ENCODE measurements around the gene ACO2.
A peak's percentile ranks its signal among the peaks of the same experiment; 100 is the strongest.

Gene ACO2

DNA sequence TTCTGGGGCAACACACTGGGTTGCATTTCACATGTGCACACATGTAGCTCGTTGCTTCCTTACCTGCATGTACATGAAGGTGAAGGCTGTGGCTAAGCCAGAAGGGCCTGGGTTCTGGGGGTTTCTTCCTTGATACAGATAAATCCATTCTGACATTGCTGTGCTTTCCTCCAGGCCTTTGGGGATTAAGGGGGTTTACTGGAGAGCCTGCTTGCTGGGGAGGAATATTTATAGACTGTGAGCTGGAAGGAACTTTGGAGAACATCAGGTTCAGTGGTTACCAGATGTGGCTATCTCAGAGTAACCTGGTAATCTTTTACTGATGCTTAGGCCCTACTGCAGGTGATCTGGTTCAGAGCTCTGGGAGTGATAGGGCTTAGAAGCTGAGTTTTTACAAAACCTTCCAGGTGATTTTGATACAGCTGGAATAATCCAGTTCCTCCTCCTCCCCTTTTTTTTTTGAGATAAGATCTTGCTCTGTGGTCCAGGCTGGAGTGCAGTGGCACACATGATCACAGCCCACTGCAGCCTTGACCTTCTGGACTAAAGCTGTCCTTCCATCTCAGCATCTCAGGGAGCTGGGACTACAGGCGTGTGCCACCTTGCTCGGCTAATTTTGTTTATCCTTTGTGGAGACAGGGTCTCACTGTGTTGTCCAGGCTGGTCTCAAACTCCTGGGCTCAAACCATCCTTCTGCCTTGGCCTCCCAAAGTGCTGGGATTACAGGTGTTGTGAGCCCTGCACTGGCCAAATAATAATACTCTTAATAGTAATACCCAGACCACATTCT, 19.9 kb downstream of the ACO2 start:
- no peak for DNase-seq (ENCODE audit: low spot score)

DNA sequence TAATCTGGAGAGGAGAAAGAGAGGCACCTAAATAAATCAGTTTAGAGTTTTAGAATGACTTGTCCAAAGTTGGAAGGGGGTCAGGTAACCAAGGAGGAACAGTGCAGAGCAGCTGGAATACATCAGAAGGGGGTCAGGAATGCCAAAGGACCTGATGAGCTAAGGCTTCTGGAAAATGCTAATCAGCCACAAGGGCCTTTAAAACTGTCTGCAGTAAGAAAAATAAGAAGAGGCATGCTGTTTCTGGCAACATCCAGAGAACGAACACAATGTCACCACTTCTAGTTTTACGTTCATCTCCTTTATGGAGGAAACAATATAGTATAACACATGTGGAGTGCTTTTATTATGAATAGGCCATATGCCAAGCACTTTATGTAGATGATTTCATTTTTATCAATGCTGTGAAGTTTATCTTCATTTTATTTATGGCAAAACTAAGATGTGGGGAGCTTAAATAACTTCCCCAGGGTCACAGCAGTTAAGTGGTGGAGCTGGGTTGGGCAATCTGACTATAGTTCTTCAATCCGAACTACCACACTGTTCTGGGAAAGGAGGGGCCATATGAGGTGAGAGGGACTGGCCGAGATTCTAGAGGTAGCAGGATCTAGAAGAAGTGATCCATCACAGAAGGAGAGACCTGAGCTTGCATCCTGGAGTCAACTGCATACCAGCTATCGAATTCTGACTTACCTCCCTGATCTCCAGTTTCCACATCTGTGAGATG, 22.6 kb downstream of the ACO2 start:
- no peak for DNase-seq (ENCODE audit: low spot score)

DNA sequence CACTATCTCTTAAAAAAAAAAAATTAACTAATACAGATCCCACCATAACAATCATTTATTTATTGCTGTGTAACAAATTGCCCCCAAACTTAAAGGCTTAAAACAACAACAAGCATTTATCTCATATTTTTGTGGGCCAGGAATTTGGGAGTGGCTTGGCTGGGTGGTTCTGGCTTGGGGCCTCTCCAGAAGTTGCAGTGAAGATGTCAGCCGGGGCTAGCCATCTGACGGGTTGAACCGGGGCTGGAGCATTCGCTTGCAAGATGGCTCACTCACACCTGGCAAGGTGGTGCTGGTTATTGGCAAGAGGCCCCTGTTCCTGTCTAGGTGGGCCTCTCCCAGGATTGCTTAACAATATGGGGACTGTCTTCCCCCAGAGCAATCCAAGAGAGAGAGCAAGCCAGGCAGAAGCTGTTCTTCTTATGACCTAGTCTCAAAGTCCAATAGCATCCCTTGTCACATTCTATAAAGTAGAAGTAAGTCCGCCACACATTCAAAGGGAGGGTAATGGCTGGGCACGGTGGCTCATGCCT, 29.5 kb downstream of the ACO2 start:
- no peak for DNase-seq (ENCODE audit: low spot score)

DNA sequence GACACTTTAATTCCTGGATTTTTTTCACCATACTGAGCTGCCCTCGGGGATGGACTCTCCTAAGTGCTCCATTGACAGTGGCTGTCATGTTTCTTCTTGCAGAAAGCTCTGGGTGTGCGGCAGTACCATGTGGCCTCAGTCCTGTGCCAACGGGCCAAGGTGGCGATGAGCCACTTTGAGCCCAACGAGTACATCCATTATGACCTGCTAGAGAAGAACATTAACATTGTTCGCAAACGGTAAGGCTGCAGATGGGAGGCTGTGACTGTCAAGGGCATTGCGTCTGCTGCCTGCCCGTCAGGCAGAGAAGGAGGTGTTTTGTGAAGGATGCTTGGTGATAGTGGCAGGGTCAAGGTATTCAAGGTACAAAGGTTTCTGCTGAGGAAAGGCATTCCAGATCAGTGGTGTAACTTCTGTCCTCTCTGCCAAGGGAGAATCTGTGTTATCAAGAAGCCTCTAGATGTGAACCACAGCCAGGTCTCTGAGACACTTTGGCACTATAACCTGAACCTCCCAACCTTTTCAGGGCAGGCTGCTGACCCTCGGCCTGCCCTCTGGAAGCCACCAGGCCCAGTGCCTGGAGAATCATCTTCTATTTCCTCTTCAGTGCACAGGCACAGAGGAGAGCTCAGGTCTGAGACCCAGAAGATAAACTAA, 30.8 kb downstream of the ACO2 start:
- DNase-seq (ENCODE audit: low spot score), result no peak

DNA sequence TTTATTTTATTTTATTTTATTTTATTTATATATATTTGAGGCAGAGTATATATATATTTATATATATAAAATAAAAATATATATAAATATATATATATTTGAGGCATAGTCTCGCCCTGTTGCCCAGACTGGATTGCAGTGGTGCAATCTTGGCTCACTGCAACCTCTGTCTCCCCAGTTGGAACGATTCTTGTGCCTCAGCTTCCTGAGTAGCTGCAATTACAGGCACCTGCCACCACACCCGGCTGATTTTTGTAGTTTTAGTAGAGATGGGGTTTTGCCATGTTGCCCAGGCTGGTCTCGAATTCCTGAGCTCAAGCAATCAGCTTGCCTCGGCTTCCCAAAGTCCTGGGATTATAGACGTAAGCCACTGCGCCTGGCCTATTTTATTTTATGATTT, 31.4 kb downstream of the ACO2 start:
- DNase-seq (ENCODE audit: low spot score), result no peak

DNA sequence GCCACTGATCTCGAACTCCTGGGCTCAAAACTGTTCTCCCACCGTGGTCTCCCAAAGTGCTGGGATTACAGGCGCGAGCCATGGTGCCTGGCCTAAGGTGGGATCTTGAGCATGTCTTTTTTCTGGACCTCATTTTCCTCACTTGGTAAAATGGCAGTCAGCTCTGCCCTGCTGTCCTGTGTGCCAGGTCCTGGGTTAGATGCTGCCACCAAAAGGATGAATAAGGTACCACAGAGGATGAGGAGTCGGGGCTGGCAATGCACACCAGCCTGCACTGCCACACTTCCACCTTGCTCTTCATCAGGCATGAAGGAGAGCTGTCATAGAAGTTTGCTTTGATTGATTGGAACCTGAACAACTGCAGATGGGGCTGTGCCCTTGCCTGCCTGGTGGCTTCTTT, 32.3 kb downstream of the ACO2 start:
- no peak for DNase-seq (ENCODE audit: low spot score)

DNA sequence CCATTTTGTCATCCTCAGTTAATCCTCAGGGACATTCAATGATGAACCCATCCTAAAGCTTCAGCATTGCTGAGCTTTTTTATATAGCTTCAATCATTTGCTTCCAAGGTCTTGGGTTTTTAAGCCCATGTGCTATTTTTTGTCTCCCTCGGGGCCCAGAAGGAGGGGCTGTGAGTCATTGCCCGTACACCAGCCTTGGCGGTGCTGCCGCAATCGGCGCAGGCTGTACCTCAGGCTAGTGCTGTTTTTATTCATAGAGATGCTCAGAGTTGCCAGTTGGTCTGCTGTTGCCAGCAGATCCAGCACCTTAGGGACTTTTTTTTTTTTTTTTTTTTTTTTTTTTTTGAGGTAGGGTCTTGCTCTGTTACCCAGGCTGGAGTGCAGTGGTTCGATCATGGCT, 35.5 kb downstream of the ACO2 start:
- no peak for DNase-seq (ENCODE audit: low spot score)

DNA sequence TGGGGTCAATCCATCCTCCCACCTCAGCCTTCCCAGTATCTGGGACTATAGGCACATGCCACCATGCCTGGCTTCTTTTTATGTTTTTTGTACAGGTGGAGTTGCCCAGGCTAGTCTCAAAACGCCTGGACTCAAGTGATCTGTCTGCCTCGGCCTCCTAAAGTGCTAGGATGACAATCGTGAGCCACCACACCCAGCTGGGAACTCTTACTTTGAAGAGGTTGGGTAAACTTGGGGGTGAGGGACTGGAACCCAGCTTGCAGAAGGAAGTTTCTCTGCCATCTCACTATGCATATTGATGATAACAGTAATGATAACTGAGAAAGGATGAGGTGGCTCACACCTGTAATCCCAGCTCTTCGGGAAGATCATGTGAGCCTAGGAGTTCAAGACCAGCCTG, 35.9 kb downstream of the ACO2 start:
- no peak for DNase-seq (ENCODE audit: low spot score)

DNA sequence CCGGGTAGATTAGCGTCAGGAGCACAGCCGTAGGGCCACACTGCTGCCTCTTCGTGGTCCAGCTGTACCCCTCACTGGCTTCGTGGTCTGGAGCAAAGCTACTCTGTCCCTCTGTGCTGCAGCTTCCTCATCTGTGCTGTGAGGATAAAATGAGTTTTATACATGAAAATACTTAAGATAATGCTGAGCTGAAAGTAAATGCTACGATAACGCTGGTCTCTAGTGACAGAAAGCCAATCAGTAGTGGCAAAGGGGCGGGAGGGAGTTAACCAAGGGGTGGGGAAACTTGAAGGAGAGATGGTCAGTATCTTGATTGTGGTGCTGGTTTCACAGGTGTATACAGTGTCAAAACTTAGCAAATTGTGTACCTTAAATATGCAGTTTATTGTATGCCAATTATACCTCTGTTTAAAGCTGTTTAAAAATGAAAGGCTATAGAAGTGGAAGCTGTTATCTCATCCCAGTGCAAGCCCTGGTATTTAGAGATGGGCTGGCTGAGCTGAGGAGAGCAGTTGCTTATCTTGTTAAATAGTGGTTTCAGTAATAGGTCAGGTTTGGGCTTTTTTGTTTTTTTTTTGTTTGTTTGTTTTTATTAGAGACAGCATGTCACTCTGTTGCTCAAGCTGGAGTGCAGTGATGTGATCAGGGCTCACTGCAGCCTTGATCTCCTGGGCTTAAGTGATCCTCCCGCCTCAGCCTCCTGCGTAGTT, 36.7 kb downstream of the ACO2 start:
- DNase-seq (ENCODE audit: low spot score), result no peak

DNA sequence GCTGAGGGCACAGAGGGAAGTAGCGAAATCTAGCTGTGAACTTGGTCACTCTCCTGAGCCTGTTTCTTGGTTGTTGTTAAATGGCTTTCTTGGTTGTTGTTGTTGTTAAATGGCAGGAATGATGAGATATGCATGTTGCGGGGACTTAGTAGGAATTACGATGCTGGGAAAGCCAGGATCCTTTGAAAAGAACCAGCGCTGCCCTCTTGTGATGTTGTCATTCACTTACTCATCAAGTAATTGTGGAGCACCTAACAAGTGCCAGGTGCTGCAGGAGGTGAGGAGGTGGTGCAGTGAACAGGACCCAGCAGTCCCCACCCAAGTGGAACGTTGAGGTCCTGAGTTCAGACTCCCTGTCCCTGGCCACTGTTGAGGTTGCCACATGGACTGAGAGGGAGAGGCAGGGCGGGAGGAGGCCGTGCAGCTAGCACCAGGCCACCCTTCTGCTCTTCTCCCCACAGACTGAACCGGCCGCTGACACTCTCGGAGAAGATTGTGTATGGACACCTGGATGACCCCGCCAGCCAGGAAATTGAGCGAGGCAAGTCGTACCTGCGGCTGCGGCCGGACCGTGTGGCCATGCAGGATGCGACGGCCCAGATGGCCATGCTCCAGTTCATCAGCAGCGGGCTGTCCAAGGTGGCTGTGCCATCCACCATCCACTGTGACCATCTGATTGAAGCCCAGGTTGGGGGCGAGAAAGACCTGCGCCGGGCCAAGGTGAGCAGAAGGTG, 38.6 kb downstream of the ACO2 start:
- no peak for DNase-seq (ENCODE audit: low spot score)

DNA sequence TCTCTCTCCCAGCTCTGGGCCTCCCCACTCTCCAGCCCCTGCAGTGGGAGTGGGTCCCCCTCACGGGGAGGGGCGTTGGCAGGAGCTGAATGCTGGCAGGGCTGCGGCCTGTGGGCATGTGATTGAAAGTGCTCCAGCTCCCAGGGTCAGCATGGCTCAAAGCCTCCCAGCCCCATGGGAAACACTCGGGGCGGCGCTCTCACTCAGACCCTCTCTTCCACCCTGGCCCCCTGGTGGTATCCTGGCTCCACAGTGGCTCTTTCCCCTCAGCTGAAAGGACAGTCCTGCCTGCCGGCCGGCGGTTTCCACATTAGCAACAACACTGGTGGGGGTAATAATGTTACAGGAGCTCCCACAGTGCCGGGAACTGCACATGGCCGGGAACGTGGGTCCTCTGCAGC, 39.9 kb downstream of the ACO2 start:
- DNase-seq (ENCODE audit: low spot score), result no peak

DNA sequence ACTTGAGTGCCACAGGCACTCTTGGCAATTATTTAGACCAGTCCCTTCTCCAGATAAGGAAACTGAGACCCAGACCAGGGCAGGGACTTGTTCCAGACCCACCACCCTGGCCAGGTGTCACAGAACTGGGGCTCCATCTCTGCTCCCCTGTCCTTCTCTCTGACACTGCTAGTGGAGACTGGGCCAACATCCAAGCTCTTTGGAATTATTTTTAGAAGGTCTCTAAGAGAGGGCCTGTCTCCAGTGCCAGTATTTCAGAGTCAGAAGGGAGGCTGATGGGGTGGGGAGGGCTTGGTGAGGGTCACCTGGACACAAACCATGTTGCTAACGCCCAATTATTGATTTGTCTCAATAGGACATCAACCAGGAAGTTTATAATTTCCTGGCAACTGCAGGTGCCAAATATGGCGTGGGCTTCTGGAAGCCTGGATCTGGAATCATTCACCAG, 42.6 kb downstream of the ACO2 start:
- DNase-seq (ENCODE audit: low spot score), result no peak

DNA sequence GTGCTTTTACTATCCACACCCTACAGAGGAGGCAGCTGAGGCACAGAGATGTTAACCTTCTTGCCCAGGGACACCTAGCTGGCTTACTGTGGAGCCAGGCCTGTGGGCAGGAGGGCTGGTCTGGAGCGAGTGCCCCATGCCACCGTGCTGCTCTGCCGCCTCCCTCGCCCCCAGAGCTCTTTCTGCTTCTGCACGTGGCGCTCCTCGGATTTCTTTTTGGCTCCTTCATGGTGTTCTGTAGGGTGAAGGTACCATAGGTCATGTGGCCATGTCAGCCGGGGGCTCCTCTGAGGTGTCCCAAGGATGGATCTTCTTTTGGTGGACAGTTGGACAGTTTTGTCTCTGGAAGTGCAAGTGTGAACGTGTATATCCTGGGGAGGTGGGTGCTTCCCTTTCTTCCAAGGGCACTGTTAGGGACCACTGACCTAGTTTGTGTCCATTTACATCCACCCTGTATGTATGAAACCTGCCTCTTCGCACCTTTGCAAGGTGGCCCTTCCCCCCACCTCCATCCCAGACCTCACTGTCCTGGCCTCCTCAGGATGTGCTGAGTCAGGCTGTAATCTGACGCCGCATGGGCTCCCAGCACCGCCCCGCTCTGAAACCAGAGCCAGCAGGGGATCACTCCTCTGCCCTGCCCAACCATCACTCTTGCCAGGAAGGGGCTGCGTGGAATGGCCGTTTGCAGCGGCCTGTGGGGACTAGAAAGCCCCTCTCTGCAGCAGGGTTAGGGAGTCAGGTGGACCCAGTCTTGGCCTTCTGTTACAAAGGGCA, 43.7 kb downstream of the ACO2 start:
- no peak for DNase-seq (ENCODE audit: low spot score)

DNA sequence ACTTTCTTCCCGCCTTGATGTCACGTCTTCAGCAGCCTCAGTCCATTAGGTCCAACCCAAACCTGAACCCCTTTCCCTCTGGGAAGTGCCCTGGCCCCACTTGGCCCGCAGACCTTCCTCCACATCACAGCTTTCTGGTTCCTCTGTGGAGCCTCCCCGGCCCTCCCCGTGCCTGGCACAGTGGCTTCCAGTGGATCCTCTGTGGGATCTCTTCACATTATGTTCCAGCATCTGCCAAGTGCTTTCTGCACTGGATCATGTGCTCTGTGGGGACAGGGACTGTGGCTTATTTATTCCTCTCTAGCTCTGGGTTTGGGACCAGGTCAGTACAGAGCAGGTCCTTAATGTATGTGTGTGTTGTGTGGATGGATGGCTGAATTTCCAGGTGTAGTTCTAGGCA, 44.5 kb downstream of the ACO2 start:
- DNase-seq (ENCODE audit: low spot score), result no peak

DNA sequence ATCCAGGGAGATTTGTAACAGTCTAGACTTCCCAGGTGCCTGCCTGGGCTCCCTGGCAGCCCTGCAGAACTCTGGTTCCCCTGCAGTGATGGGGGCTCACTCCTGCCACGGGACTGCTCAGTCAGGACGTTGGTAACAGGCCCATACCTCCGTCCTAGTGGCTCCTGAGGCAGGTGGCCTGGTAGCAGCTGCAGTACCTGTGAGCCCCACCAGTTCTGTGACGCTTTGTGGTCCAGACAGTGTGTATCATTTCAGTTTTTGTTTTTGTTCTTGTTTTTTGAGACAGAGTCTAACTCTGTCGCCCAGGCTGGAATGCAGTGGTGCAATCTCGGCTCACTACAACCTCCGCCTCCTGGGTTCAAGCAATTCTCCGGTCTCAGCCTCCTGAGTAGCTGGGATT, 47.5 kb downstream of the ACO2 start:
- DNase-seq (ENCODE audit: low spot score), result no peak

DNA sequence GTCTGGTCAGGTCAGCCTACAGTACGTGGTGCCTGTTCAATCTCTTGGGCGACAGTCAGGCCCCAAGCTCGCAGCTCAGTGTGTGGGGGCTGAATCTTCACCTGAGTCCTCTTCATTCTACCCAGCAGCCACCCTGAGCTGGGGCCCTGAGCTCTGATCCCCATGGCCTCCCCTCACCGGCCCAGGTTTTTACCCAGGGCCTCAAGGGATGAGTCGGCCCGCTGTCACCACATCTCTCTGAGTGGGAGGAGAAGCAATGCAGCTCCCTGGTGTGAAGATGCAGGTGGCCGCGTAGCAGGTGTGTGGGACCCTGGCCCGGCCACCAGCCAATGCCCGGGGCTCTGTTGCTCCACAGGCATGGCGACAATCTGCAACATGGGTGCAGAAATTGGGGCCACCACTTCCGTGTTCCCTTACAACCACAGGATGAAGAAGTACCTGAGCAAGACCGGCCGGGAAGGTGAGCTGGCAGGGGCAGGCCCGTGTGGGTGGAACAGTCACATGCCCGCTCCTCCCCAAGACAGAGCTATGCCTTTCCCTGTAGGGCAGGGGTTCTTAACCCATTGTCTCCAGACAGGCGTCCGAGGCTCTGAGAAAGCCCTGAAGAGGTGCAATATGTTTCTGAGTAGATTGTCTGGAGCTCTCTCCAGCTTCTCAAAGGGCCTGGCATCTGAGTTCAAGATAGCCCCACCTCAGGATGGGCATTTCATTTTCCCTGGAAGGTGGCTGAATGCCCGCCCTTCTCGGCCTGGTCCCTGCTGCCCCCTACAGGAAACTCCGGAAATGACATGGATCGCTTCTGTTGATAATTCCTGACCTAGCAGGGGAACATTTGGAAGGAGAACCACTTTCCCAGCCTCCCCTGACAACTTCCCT, 48.5 kb downstream of the ACO2 start:
- peak; percentile 48 for DNase-seq (ENCODE audit: low spot score)

DNA sequence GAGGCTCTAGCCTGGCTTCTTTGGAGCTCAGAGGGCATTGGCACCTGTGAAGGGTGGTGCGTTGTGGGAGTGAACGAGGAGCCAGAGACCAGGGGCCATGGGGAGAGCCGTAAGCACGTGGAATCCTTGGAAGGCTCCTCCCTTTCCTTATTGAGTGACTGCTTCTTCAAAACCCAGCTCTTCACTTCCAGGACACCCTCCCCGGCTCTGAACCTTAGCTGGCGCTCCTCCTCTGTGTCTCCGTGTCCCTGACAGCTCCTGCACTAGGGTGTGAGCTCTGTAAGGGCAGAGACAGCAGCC, 49.1 kb downstream of the ACO2 start:
- no peak for DNase-seq (ENCODE audit: low spot score)

DNA sequence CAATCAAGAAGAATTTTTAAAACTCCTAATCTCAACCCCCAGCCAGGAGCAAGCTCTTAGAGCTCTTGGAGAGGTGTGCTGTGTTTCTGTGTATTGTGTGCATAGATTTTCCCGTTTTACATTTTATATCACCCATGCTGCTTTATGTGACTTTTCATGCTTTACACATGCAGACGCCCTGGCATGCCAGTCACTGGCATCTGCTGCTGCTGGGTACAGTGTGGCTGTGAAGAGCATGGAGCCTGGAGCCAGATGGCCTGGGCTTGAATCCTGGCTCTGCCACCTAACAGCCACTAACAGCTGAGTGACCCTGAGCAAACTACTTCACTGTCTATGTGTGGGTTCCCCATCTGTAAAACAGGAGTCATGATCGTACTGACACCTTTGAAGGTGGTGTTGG, 52.2 kb downstream of the ACO2 start:
- DNase-seq (ENCODE audit: low spot score), result no peak

DNA sequence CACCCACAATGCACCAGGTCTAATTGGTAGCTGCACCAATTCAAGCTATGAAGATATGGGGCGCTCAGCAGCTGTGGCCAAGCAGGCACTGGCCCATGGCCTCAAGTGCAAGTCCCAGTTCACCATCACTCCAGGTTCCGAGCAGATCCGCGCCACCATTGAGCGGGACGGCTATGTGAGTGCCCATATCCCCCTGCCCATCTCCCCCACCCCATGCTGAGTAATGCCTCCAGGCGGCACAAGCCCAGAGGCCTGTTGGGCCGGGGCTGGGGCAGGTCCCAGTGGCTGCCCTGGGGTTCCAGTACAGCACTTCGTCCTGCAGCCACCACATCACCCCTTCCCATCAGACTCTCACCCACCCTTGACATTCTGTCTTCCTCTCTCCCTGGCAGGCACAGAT, 53.9 kb downstream of the ACO2 start:
- DNase-seq (ENCODE audit: low spot score), result no peak
